HG03066 (cell line): ENCODE data around the gene LYRM1.
"Not testable (repeated sequence)": the region's sequence is repeated elsewhere in the genome, so short reads cannot be mapped to it uniquely, and the experiment has no call there.

ENCODE experiments used
- ATAC-seq: cut with Tn5 transposase; IDR thresholded peaks from one replicate; pipeline ENCODE4 v1.9.1; 2021; ENCODE audit warnings: low read depth; ENCODE audit not compliant: unreplicated experiment

LYRM1 gene

DNA sequence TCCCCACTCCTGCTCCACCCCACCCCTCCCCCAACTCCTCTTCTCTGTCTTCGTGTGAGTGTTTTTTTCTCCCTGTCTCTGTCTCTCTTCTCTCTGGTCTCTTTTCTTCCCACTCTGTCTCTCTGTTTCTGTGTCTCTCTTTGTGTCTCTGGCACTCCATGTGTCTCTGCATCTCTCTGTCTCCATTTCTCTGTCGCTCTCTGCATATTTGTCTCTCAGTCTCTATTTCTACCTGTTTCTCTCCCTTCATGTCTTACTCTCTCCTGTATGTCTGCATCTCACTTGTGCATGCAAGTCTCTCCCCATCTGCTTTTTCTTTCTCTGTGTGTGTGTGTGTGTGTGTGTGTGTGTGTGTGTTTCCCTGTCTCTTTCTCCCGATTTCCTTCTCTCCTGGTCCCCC lies 68.2 kb downstream of the LYRM1 start:
- ATAC-seq, result no peak

DNA sequence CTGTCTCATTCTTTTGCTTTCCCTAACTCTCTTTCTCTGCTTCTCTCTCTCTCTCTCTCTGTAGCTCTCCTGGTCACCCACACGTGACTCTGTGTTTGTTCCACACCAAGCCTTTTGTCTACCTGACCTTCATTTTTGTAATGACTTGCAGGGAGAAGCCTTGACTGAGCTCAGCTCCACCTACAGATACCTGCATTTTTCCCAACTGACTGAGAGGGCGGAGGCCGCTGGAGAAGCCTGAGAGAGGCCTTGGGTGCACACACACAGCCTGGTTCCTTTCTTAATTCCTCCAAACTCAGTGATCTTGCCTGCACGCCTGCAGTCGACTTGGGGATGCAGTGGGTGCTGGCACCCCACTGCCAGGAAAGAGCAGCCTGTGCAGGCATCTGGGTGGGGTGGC lies 68.8 kb downstream of the LYRM1 start:
- ATAC-seq, result no peak

DNA sequence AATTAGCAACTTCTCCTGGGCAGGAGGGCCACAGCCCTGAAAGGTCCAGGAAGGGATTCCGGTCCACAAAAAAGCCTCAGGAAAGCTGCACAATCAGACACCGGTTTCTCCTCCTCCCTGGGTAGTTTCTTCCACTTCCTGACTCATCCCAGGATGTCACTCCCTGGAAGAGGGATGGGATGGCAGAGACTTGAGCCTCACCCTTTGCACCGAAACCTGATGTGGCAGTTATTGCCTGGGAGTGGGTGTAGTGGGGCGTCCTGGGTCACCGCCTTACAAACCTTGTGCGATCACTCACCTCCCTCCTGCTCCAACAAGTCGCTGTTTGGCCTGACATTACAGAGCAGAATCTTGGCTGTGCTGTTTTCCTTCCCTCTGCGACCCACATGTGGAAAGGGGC lies 70.8 kb downstream of the LYRM1 start:
- no peak for ATAC-seq

DNA sequence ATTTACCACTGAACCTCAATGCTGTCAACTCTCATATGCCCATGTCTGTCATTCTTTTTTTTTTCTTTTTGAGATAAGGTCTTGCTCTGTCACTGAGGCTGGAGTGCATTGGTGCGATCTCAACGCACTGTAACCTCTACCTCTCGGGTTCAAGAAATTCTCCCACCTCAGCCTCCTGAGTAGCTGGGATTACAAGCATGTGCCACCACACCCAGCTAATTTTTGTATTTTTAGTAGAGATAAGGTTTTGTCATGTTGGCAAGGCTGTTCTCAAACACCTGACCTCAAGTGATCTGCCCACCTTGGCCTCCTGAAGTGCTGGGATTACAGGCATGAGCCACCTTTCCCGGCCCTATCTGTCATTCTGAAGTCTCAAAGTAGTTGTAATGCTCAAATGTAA lies 72.6 kb downstream of the LYRM1 start:
- not testable (repeated sequence) for ATAC-seq
